Measurements from ENCODE around the gene NOP9. TPM values are rescaled to one million over a fixed set of nuclear protein-coding genes. Genes with fewer than 3 reads are reported as not detected.

NOP9 gene
- total RNA-seq, 1 experiment from 2014 or later: 35.1 TPM

- no peak overlapping the region for H3K4me3 ChIP-seq (ENCODE audit: low read depth, low read length)
- BruUV-seq (replicated peaks): no TSS peak
- DNase-seq: no peak
- H3K27me3 ChIP-seq (replicated peaks; ENCODE audit: control insufficient read depth, insufficient read depth, low read length): no peaks in the 10 kb centered on the region
- ChIA-PET POLR2A (no interaction called here), CTCF (no interaction called here)
- Mint-ChIP-seq H3K27ac (ENCODE audit: unreplicated experiment) (no peak overlapping the region), H3K4me1 (ENCODE audit: low read depth, unreplicated experiment) (no peaks in the 10 kb centered on the region), H3K4me3 (ENCODE audit: unreplicated experiment) (no peak overlapping the region), H3K36me3 (ENCODE audit: insufficient read depth, unreplicated experiment) (no peaks in the 10 kb centered on the region), H3K9me3 (ENCODE audit: unreplicated experiment) (no peaks in the 10 kb centered on the region), H3K27me3 (ENCODE audit: insufficient read depth, unreplicated experiment) (no peaks in the 10 kb centered on the region)
- H3K4me1 ChIP-seq: no peaks in the 10 kb centered on the region
- TF ChIP-seq, protein P1, sequence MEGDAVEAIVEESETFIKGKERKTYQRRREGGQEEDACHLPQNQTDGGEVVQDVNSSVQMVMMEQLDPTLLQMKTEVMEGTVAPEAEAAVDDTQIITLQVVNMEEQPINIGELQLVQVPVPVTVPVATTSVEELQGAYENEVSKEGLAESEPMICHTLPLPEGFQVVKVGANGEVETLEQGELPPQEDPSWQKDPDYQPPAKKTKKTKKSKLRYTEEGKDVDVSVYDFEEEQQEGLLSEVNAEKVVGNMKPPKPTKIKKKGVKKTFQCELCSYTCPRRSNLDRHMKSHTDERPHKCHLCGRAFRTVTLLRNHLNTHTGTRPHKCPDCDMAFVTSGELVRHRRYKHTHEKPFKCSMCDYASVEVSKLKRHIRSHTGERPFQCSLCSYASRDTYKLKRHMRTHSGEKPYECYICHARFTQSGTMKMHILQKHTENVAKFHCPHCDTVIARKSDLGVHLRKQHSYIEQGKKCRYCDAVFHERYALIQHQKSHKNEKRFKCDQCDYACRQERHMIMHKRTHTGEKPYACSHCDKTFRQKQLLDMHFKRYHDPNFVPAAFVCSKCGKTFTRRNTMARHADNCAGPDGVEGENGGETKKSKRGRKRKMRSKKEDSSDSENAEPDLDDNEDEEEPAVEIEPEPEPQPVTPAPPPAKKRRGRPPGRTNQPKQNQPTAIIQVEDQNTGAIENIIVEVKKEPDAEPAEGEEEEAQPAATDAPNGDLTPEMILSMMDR (IDR thresholded peaks at IDR 0.05; ENCODE audit: insufficient read depth in 1 of 2, low read depth in 1 of 2, low read length in 1 of 2, severe bottlenecking in 1 of 2, unreplicated experiment in 1 of 2): no peak
- intact Hi-C loops (cut with micrococcal nuclease; ENCODE audit: unreplicated experiment): no loop called here
- H3K36me3 ChIP-seq (ENCODE audit: control insufficient read depth, insufficient read depth, low read length): no peaks in the 10 kb centered on the region
- no peaks in the 10 kb centered on the region for H3K9me3 ChIP-seq
Observed at GRCh38 chr14:24284501-24285035, 15.1 kb upstream of the NOP9 start.

GRCh38 chr14:24285351-24285750 is 14.3 kb upstream of the NOP9 start:
- no peaks in the 10 kb centered on the region for H3K4me1 ChIP-seq
- no peaks in the 10 kb centered on the region for H3K27me3 ChIP-seq (replicated peaks; ENCODE audit: control insufficient read depth, insufficient read depth, low read length)
- CTCF ChIA-PET: interaction anchor here (0.6 kb wide), 1 partner anchor 10 kb away, joined by 4 read pairs; no protein-coding TSS in a partner anchor
- H3K4me3 ChIP-seq (ENCODE audit: low read depth, low read length): no peak overlapping the region
- BruUV-seq (replicated peaks): no TSS peak
- POLR2A ChIA-PET: no interaction called here
- Mint-ChIP-seq H3K36me3 (ENCODE audit: insufficient read depth, unreplicated experiment) (no peaks in the 10 kb centered on the region), H3K27ac (ENCODE audit: unreplicated experiment) (no peak overlapping the region), H3K4me3 (ENCODE audit: unreplicated experiment) (no peak overlapping the region), H3K9me3 (ENCODE audit: unreplicated experiment) (no peaks in the 10 kb centered on the region), H3K4me1 (ENCODE audit: low read depth, unreplicated experiment) (no peaks in the 10 kb centered on the region), H3K27me3 (ENCODE audit: insufficient read depth, unreplicated experiment) (no peaks in the 10 kb centered on the region)
- TF ChIP-seq, protein P1 (IDR thresholded peaks at IDR 0.05; ENCODE audit: insufficient read depth in 1 of 2, low read depth in 1 of 2, low read length in 1 of 2, severe bottlenecking in 1 of 2, unreplicated experiment in 1 of 2): no peak
- intact Hi-C loops (cut with micrococcal nuclease; ENCODE audit: unreplicated experiment): no loop called here
- no peak for DNase-seq
- no peaks in the 10 kb centered on the region for H3K36me3 ChIP-seq (ENCODE audit: control insufficient read depth, insufficient read depth, low read length)
- H3K9me3 ChIP-seq: no peaks in the 10 kb centered on the region

GRCh38 chr14:24286996-24287395 is 12.7 kb upstream of the NOP9 start:
- Mint-ChIP-seq H3K4me3 (ENCODE audit: unreplicated experiment) (no peak overlapping the region), H3K9me3 (ENCODE audit: unreplicated experiment) (no peaks in the 10 kb centered on the region), H3K36me3 (ENCODE audit: insufficient read depth, unreplicated experiment) (peaks cover 2% of the 10 kb centered on the region), H3K27me3 (ENCODE audit: insufficient read depth, unreplicated experiment) (no peaks in the 10 kb centered on the region), H3K27ac (ENCODE audit: unreplicated experiment) (no peak overlapping the region), H3K4me1 (ENCODE audit: low read depth, unreplicated experiment) (no peaks in the 10 kb centered on the region)
- no peaks in the 10 kb centered on the region for H3K4me1 ChIP-seq
- H3K36me3 ChIP-seq (ENCODE audit: control insufficient read depth, insufficient read depth, low read length): no peaks in the 10 kb centered on the region
- no peaks in the 10 kb centered on the region for H3K9me3 ChIP-seq
- TF ChIP-seq, protein P1 (IDR thresholded peaks at IDR 0.05; ENCODE audit: insufficient read depth in 1 of 2, low read depth in 1 of 2, low read length in 1 of 2, severe bottlenecking in 1 of 2, unreplicated experiment in 1 of 2): no peak
- no peaks in the 10 kb centered on the region for H3K27me3 ChIP-seq (replicated peaks; ENCODE audit: control insufficient read depth, insufficient read depth, low read length)
- CTCF ChIA-PET: no interaction called here
- no TSS peak for BruUV-seq (replicated peaks)
- intact Hi-C loops (cut with micrococcal nuclease; ENCODE audit: unreplicated experiment): no loop called here
- no peak overlapping the region for H3K4me3 ChIP-seq (ENCODE audit: low read depth, low read length)
- POLR2A ChIA-PET: no interaction called here
- DNase-seq: no peak
